Left forelimb (tissue), 1 donor: ENCODE results near the gene ZNF362.
"Not testable (repeated sequence)": the region's sequence is repeated elsewhere in the genome, so short reads cannot be mapped to it uniquely, and the experiment has no call there.

ENCODE experiments used
- DNase-seq: peaks from one replicate; pipeline ENCODE4 v3.0.0-alpha.2; 2018; ENCODE audit warnings: low spot score

The ZNF362 gene, protein sequence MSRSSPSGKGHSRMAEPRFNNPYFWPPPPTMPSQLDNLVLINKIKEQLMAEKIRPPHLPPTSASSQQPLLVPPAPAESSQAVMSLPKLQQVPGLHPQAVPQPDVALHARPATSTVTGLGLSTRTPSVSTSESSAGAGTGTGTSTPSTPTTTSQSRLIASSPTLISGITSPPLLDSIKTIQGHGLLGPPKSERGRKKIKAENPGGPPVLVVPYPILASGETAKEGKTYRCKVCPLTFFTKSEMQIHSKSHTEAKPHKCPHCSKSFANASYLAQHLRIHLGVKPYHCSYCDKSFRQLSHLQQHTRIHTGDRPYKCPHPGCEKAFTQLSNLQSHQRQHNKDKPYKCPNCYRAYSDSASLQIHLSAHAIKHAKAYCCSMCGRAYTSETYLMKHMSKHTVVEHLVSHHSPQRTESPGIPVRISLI

DNA sequence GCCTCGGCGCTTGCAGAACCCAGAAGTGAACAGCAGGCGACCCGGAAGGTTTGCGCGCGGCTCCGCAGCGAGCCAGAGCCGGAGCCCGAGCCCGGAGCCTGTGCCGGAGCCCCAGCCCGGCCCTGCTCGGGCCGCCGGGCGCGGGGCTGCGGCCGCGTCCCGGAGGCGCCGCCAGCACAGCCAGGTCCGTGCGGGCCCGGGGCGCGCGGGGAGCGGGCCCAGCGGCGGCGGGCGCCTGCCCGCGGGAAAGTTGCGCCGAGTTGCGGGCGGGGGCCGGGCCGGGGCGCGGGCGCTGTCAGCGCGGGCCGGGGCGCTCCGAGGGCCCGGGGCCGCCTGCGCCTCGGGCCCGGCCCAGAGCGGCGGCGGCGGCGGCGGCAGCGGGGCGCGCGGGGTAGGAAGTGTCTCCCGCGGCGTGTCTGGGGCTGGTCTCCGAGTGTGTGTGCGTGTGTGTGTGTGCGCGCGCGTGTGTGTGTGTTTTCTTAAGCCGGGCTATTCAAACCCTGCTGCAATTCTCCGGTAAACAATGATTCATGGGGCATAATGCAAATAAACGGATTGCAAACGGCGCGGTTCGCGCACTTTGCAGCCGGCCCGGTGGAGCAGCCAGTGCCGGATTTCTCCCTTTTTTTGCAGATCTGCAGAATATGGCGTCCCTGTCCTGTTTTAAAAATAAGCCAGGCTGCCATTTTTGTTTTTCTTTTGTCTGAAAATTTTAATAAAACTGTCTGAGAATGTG is at the start of gene ZNF362:
ZNF362 (plus strand) TSS at position 22 of the 736 bp plus-strand sequence. CDS start 14,083 bp downstream, outside the sequence.
- peak; percentile 86 for DNase-seq

DNA sequence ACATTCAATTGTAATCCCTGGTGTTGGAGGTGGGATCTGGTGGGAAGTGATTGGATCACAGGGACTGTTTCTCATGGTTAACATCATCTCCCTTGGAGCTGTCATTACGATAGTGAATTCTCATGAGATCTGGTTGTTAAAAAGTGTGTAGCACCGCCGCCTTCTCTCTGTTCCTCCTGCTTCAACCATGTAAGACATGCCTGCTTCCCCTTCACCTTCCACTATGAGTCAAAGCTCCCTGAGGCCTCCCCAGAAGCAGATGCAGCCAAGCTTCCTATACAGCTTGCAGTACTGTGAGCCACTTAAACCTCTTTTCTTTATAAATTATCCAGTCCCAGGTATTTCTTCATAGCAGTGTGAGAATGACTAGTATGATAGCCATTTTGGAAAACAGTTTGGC is 44.3 kb upstream of the ZNF362 start:
- DNase-seq, result no peak

DNA sequence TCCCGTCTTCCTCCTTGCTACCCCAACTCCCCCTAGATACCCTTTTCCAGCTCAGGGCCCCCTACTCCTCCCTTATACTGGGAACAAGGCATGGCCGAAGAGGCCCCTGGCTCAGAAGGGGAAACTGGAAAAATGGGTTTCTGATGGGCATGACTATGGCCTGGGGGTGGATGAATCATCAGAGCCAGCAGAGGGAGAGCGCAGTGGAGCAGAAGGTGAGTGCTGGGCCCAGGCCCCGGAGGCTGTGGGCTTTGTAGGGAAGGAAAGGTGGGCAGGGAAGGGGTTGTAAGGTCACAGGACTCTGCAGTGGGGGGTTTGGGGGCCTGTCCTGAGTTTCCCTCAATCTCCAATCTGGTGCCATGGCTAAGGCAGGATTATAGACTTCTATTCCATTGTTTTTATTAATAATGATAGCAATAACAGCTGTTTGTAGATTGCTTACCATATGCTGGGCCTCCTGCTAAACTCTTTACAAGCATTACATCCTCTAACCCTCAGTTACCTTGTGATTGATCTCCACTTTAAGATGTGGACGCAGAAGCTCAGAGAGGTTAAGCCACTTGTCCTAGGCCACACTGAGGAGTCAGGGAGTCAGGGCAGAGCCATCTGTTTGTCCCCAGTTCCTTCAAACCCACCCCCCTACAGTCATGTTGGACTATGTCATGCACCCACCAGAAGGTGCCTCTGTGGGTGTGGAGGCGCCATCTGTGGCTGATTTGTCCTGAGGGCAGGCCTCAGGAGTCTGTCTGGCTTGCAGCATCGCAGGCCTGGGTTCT is 36.2 kb upstream of the ZNF362 start:
- DNase-seq, result no peak

DNA sequence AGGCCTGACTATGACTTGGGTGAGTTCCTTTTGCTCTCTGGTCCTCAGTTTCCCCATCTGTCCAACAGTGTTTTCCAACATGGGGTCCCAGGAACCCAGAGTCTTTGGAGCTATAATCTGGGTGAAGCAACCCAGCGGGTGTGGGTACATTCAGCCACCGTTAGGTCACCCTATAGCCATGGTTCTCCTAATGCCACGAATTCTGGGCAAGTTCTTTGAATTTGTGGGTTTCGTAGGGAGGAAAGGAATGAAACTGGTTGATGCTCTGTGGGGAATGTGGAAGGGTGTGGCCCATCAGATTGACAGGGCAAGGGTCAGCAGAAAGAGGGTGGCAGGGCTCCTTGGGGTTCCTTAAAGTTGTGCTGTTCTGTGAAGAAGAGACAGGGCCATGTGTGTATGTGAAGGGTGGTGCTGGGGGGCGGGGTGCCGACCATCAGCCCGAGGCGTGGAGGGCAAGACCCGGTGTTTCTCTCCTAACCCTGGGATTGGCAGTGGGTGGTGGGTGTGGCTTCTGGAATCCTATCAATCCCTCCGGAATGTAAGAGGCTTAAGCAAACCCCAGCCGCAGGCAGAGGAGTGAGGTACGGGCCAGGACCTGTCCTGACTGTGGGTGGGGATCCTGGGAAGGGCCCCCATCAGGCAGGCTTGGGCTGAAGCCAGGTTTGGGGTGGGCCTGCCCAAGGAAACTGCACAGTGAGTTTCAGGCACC is 35.5 kb upstream of the ZNF362 start:
- DNase-seq, result no peak

DNA sequence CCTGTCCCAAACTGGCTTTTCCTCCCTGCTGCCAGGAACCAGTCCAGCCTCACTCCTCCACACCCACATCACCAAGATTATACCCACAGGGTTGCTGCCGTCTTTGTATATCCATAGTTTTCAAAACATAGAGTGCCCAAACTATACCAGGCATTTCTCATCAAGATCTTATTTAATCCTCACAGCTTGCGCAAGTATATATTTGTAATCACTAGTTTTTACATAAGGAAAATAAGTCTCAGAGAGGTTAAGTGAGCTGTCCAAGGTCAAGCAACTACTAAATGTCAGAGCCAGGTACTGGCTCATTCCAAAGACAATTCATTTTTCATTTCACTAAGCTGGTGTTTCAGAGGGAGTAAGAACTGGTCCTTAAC is 34.9 kb upstream of the ZNF362 start:
- no peak for DNase-seq

DNA sequence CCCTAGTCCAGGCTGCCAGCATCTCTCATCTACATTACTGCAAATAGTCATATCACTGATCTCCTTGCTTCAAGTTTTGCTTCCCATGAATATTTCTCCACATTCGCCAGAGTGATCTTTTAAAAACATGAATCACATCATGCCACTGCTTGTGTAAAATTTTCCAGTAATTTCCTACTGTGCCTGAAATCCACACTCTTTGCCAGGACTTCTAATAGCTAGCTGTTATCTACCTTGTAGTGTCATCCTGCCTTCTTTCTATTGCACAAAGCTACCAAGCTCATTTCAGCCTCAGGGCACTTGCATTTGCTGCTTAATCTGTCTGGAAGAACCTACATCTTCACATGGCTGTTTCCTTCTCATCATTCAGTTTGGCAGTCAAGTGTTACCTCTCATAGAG is 33.9 kb upstream of the ZNF362 start:
- no peak for DNase-seq

DNA sequence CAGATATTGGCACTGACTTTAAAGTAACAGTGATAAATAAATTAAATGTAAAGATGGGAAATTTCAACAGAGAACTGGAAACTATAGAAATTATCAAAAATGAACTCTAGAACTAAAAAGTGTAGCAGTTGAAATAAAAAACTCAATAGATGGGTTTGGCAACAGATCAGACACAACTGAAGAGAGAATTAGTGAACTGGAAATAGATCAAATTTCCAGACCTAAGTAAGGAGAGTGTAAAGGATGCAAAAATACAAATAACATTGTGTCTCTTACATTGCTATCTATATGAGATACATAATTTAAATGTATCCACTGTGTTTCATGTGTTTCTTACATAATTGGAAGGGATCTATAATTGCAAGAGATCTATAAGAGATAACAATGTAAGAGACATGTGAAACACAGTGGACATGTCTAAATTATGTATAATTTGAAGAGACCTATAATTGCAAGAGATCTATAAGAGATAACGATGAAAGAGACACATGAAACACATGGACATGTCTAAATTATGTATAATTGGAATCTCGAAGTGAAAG is 32.1 kb upstream of the ZNF362 start:
- DNase-seq, result no peak

DNA sequence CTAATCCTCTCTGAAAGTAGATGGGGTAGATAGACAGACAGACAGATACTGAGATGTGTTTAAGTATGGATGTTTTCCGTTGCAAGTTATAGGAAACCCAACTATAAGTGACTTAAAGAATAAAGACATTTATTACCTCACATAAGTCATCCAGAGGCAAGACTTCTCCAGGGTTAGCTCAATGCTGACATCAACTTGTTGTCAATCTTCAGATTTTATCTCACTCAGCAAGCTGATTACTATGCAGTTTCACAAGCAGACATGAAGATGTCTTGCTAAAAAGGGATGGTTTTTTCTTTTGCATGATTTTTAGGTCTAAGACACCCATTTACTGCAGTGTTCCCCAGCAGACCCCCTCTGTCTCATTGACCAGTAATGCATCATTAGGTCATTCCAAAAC is 30.7 kb upstream of the ZNF362 start:
- DNase-seq, result no peak

DNA sequence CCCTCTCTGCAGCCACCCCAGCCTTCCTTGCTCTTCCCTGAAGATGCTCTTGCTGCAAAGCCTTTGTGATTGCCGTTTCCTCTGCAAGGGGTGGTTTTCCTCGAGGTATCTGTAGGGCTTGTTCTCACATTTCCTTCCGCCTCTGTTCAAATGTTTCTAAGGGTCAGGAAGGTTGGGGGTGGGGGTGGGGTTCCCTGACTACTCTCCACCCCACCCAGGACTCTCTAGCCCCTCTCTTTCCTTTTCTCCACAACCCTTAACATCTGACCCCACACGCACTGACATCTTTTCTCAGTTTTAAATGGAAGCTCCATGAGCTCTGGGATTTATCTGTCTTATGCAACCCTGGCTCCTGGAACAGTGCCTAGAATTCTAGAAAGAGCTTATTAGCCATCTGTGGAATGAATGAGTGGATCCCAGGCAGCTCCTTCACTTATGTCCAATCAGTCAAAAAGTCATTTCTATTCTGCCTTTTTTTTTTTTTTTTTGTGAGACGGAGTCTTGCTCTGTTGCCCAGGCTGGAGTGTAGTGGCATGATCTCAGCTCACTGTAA is 27.3 kb upstream of the ZNF362 start:
- no peak for DNase-seq

DNA sequence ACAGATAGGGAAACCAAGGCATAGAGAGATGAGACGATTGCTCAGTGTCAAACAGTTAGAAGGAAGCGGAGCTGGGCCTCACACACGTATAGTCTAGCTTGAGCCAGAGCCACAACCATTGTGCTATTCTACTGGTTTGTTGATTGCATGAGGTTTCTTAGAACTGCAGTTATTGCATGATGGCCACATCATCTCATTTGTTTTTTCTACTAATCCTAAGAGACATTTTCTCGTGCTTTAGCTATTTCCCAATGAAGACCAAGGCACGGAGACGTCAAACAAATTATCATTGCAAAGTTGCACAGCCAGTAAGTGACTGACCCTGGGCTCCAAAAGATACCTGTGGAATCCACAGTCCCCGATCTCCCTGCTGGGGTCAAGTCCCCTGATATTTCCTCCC is 25.1 kb upstream of the ZNF362 start:
- DNase-seq, result no peak

DNA sequence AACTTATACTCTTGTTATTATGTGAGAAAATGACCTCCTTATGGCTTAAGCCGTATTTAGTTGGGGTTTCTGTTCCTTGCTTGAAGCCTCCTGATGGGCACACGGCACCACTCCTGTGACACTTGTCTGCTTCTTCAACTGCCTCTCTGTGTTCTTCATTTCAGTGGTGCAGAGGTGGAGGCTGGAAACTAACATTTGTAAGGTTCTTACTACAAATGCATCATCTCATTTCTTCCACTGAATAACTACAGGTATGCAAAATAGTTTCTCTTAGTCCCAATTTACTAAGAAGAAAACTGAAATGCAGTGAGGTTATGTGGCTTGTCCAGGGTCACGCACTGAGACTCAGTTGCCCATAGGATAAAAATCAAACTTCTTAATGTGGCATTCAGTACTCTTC is 23.6 kb upstream of the ZNF362 start:
- no peak for DNase-seq

DNA sequence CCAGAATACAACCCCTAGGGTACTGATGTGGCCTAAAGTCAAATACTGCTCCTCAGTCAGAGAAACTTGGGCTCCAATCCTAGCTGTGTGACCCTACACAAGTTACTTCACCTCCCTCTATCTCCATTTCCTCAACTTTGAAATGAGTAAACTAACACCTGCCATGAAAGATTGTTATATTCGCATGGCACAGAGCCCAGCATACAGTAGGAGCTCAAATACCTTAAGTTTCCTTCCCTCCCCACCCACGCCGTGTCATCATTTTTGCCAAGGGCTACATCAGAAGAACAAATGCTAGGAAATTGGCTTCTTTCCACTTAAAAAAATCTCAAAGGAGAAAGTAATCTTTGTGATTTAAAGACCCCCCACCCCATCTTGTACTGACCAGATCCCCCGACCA is 22.2 kb upstream of the ZNF362 start:
- no peak for DNase-seq

DNA sequence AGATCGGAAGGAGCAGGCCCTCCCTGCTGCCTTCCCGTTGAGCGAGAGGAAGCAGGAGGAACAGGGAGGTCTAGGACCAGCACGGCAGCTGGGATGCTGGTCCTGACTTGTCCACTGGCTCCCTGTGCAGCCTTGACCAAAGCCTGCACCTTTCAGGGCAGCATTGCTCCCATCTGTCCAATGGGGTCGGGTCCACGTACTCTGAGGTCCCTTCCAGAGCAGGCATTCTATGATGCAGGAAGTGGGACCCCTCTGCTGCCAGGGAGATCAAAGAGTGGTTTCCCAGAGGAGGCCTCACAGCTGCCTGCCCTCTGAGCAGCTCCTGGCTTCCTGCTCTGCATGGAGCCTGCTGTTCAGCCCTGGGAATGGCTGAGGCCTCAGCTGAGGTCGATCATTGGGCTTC is 21.7 kb upstream of the ZNF362 start:
- DNase-seq, result no peak

DNA sequence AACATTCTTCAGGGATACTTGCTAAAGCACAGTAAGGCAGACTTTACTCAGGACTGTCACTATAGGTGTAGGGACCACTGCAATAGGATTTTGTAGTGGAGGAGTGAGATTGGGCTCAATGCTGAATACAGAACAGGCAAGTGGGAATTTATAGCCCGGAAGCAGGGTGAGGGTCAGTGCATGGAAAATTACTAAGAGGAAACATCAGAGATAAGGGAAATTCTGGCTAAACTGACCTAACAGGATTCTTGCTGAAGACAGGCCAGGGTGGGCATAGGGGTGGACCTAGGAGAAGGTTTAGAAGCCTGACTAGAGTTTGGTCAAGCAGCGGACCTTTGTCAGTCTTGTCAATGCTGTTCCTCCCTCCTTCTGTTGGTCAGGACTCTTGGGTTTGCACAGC is 20.8 kb upstream of the ZNF362 start:
- no peak for DNase-seq

DNA sequence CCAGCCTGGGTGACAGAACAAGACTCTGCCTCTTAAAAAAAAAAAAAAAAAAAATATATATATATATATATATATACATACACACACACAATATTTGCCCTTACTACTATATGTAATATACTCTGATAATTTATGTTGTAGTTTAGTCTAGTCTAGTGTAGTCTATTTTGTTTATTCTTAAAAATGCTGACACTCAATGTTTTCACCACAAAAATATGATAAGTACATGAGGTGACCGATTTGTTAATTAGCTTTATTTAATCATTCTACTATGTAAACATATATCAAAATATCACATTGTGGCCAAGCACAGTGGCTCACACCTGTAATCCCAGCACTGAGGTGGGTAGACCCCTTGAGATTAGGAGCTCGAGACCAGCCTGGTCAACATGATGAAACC is 19.8 kb upstream of the ZNF362 start:
- no peak for DNase-seq

DNA sequence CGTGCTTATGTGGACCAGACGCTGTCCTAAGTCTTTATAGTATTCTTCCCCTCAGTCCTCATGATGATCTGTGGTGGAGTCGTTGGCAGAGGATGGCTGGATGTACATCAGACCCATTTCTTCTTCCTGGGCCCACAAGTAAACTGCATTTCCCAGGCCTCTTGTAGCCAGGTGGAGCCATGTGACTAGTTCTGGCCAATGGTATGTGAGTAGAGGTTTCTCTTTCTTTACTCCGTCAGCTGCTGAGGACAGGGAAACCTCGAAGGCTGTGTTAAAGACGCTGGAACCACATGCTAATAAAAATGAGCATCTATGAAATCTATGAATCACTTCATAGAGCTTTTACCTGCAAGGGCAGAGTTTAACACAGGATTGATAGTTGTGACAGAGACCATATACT is 18.7 kb upstream of the ZNF362 start:
- no peak for DNase-seq

DNA sequence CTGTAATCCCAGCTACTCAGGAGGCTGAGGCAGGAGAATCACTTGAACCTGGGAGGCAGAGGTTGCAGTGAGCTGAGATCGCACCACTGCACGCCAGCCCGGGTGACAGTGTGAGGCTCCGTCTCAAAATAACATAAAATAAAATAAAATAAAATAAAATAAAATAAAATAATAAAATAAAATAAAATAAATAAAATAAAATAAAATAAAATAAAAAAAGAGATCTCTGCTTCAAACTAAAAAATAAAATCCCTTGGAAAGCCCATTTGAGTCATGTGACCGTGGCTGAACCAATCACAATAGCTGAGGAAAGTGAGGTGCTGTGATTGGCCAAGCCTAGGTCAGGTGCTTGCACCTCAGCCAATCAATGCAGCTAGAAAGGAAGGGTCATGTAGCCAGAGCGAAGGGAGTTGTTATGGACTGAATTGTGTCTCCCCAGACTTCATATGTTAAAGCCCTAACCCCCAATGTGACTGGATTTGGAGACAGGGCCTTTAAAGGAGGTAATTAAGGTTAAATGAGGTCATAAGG is 18.0 kb upstream of the ZNF362 start:
- not testable (repeated sequence) for DNase-seq

DNA sequence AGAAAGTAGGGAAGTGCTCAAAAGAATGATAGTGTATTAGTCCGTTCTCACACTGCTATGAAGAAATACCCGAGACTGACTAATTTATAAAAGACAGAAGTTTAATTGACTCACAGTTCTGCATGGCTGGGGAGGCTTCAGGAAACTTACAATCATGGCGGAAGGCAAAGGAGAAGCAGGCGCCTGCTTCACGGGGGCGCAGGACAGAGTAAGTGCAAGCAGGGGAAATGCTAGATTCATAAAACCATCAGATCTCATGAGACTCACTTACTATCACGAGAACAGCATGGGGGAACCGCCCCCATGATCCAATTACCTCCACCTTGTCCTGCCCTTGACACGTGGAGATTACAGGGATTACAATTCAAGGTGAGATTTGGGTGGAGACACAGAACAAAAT is 16.9 kb upstream of the ZNF362 start:
- DNase-seq, result not testable (repeated sequence)

DNA sequence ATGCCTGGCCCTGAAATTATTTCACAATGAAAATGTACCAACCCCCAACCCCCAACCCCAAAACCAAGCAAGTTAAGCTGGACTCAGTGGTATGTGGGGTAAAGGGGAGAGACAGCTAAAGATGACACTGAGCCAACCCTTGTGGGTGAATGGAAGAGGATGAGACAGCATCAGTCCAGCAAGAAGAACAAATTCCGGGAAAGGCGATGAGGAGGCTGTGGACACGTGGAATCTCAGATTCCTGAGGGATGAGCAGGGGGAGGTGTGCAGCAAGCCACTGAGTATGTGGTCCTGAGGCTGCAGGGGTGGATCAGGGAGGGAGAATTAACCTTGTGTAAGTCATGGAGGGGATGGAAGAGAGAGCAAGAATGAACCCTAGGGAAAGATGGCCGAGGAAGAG is 14.4 kb upstream of the ZNF362 start:
- DNase-seq, result no peak

DNA sequence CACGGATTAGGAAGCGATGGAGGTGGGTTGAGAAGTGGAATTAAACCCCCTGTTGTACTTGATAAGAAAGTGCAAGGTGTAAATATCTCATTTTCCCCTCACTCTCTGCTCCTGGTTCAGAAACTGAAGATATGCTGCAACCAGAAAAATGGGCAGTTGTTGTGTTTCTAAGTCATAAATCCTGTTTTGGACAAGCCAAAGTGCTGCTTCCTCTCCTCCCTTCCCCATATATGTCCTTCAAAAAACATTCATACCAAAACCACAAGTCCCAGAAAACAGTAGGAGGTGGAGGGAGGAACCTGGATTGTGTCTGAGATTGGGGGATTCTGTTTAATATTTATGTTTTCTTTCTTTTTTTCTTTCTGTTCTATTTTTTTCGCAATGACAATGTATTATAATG is 13.6 kb upstream of the ZNF362 start:
- DNase-seq, result no peak

DNA sequence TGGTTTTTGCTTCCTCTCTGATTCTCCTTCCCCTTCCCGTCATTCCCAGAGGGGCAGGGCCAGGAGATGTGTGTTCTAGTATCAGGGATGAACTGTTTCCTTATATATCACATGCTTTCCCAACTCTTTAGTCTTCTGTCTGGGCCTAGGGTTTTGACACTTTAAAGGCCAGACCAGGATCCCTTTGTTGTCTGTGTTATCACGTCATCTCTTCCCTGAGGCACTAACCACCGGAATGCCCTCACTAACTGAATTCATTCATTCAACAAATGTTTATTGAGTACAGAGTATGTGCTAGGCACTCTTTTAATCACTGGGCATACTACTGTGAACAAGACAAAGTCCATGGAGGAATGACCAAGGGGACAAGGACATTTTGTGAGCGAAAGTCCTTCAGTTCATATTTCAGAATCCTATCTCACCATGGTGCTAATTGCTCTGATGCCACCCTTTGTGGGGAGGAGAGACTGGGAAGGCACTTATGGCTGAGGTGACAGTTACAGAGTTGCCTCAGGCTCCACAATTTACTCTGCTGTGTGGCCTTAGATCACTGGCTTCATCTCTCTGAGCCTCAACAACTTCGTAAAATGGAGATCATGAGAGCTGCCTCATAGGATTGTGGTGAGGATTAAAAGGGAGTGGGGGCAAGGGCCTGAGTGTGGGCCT is 12.0 kb upstream of the ZNF362 start:
- no peak for DNase-seq
